Gastrocnemius medialis (tissue), 4 donors: ENCODE measurements around the gene A1CF.

Experiments
- CTCF ChIP-seq, 5 experiments: fragments of 450-650 bp in 3 of 5; fragments of 200-600 bp in 2 of 5; sonication (generic) in 2 of 5; IDR thresholded peaks in 4 of 5; conservative IDR thresholded peaks in 1 of 5; 1 replicate in 4 of 5; 2 replicates in 1 of 5; pipeline ENCODE4 v1.5.1; 2016 to 2019; ENCODE audit warnings: antibody characterized with exemption in 5 of 5, mild to moderate bottlenecking in 3 of 5, moderate library complexity in 3 of 5
- POLR2A ChIP-seq, 2 donors: fragments of 450-650 bp; IDR thresholded peaks; one replicate each; pipeline ENCODE4 v1.6.1; 2017; ENCODE audit warnings: antibody characterized with exemption in 2 of 2, mild to moderate bottlenecking in 2 of 2, moderate library complexity in 2 of 2

DNA sequence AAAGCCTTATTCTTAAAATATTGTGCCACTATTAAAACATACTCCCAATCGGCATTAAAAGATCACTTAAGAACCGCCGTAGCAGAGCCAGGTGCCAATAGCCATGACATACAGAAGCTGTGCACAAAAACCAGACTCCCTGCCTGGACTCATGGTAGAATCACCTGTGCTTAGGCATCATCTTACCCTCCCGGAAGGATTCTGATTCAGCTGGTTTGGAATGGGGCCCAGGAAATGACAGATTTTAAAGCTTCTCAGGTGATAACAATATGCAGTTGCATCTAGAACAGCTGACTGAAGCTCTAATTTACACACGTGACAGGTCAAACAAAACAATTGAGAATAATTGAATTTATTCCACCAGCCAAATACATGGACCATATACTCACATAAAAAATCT, 10.7 kb downstream of the A1CF start:
- TF ChIP-seq CTCF (IDR thresholded peaks at IDR 0.05 in 4 of 5, conservative IDR thresholded peaks at IDR 0.05 in 1 of 5) (no peak), POLR2A (IDR thresholded peaks at IDR 0.05) (no peak)
